Sigmoid colon (tissue), 4 donors: ENCODE data around the gene LIMK1.

Experiments used
- POLR2A ChIP-seq, 2 donors: fragments of 450-650 bp; IDR thresholded peaks; one replicate each; pipeline ENCODE4 v1.6.1; 2016; ENCODE audit warnings: antibody characterized with exemption in 2 of 2, mild to moderate bottlenecking in 2 of 2, moderate library complexity in 2 of 2
- POLR2AphosphoS5 ChIP-seq, 4 donors: sonication (generic); formaldehyde crosslinking; IDR thresholded peaks; one replicate each; pipeline ENCODE4 v1.6.1; 2017; ENCODE audit warnings: antibody characterized with exemption in 4 of 4

- TF ChIP-seq POLR2AphosphoS5 (IDR thresholded peaks at IDR 0.05) (no peak), POLR2A (IDR thresholded peaks at IDR 0.05) (no peak)
Observed at GRCh38 chr7:74063646-74064045, 20.0 kb upstream of the LIMK1 start.
